Fibroblast of lung (primary cell): ENCODE results near the gene GSK3A. TPM values are rescaled to one million over a fixed set of nuclear protein-coding genes. Genes with fewer than 3 reads are reported as not detected.

Experiments
- DNase-seq, 2 donors: peaks; one replicate each; pipeline versions ENCODE4 v3.0.0 to v3.0.0-alpha.2; 2010; ENCODE audit warnings: low read depth in 2 of 2
- H2AFZ ChIP-seq: 2 replicates; pipeline ENCODE4 v1.5.1; 2012; ENCODE audit warnings: low read length, control low read depth, inconsistent platforms
- H3K27ac ChIP-seq: 2 replicates; pipeline ENCODE4 v1.5.1; 2011; ENCODE audit warnings: low read length, control low read depth; ENCODE audit not compliant: insufficient read depth
- H3K27me3 ChIP-seq: 2 replicates; pipeline ENCODE4 v1.5.1; 2011; ENCODE audit warnings: mild to moderate bottlenecking, low read length; ENCODE audit not compliant: control insufficient read depth, insufficient read depth
- H3K36me3 ChIP-seq: 2 replicates; pipeline ENCODE4 v1.5.1; 2011; ENCODE audit warnings: low read length; ENCODE audit not compliant: control insufficient read depth, insufficient read depth
- H3K4me1 ChIP-seq: 2 replicates; pipeline ENCODE4 v1.5.1; 2011; ENCODE audit warnings: low read length; ENCODE audit not compliant: control insufficient read depth, insufficient read depth; ENCODE audit errors: extremely low read depth
- H3K4me2 ChIP-seq: 2 replicates; pipeline ENCODE4 v1.5.1; 2011; ENCODE audit warnings: low read length, control low read depth; ENCODE audit not compliant: insufficient read depth; ENCODE audit errors: extremely low read depth
- H3K4me3 ChIP-seq, 4 experiments: fragments of 200-600 bp in 1 of 4; sonication (generic) in 1 of 4; replicated peaks in 1 of 4; 2 replicates each; pipeline ENCODE4 v1.5.1; 2011 to 2016; ENCODE audit warnings: low read length in 4 of 4, low read depth in 3 of 4, mild to moderate bottlenecking in 3 of 4, control low read depth in 2 of 4, inconsistent platforms in 1 of 4, mixed read lengths in 1 of 4; ENCODE audit not compliant: insufficient read depth in 1 of 4; ENCODE audit errors: control extremely low read depth in 1 of 4
- H3K79me2 ChIP-seq: 2 replicates; pipeline ENCODE4 v1.5.1; 2012; ENCODE audit warnings: mild to moderate bottlenecking, low read length, inconsistent platforms; ENCODE audit not compliant: control insufficient read depth, insufficient read depth
- H3K9ac ChIP-seq: 2 replicates; pipeline ENCODE4 v1.5.1; 2011; ENCODE audit warnings: mild to moderate bottlenecking, low read length, control low read depth; ENCODE audit not compliant: insufficient read depth
- H3K9me3 ChIP-seq: 2 replicates; pipeline ENCODE4 v1.5.1; 2012; ENCODE audit warnings: low read depth, low read length; ENCODE audit not compliant: control insufficient read depth, insufficient read depth
- H4K20me1 ChIP-seq: 2 replicates; pipeline ENCODE4 v1.5.1; 2011; ENCODE audit warnings: low read length; ENCODE audit not compliant: control insufficient read depth, insufficient read depth; ENCODE audit errors: extremely low read depth
- CTCF ChIP-seq, 2 donors: IDR thresholded peaks in 1 of 2; conservative IDR thresholded peaks in 1 of 2; 1 replicate in 1 of 2; 2 replicates in 1 of 2; pipeline ENCODE4 v1.5.1; 2011 to 2012; ENCODE audit warnings: low read length in 2 of 2, control low read depth in 1 of 2, inconsistent platforms in 1 of 2, low read depth in 1 of 2, mild to moderate bottlenecking in 1 of 2
- EZH2 ChIP-seq: IDR thresholded peaks from 2 replicates; pipeline ENCODE4 v1.5.1; 2012; ENCODE audit warnings: low read length, control low read depth, mild to moderate bottlenecking; ENCODE audit errors: missing control alignments
- polyA plus RNA-seq, 2 donors: library from polyadenylated mRNA; depleted of rRNA in 1 of 2; stranded (reverse) in 1 of 2; unstranded in 1 of 2; fragments of >200 nt; gene quantifications; 2 replicates each; pipeline ENCODE4 v1.2.1, GENCODE V29; 2011 to 2012; ENCODE audit warnings: missing spikeins in 1 of 2
- total RNA-seq: library from RNA; depleted of rRNA; stranded (reverse); fragments of >200 nt; gene quantifications from 2 replicates; pipeline ENCODE4 v1.2.1, GENCODE V29; 2014

The GSK3A gene
- total and polyA plus RNA-seq, 2 donors (not counting 1 experiment from before 2014, with no cell fraction given), result 11.6 to 21.7 TPM

- Histone ChIP-seq H3K27ac (no peak overlapping the region), H3K36me3 (peaks cover 20% of the 10 kb centered on the region), H4K20me1 (no peaks in the 10 kb centered on the region), H3K4me2 (no peak overlapping the region), H3K9me3 (no peaks in the 10 kb centered on the region), H3K4me3 (no peak overlapping the region), H2AFZ (no peak overlapping the region), H3K4me1 (peaks cover 5% of the 10 kb centered on the region), H3K9ac (no peak overlapping the region), H3K79me2 (peaks cover 2% of the 10 kb centered on the region), H3K27me3 (no peaks in the 10 kb centered on the region)
- no peak for DNase-seq
- no peak for TF ChIP-seq EZH2
- no peak for TF ChIP-seq CTCF (conservative IDR thresholded peaks at IDR 0.05 in 1 of 2, IDR thresholded peaks at IDR 0.05 in 1 of 2; ENCODE audit: low read depth in 1 of 2, low read length in 2 of 2)
Measured at GRCh38 chr19:42201489-42202289, 40.7 kb downstream of the GSK3A start.

GRCh38 chr19:42200116-42200715 is 42.2 kb downstream of the GSK3A start:
- Histone ChIP-seq H3K79me2 (no peaks in the 10 kb centered on the region), H4K20me1 (no peaks in the 10 kb centered on the region), H3K9me3 (no peaks in the 10 kb centered on the region), H3K4me3 (no peak overlapping the region), H3K9ac (no peak overlapping the region), H3K27me3 (no peaks in the 10 kb centered on the region), H3K27ac (no peak overlapping the region), H3K36me3 (peaks cover 18% of the 10 kb centered on the region), H3K4me1 (no peaks in the 10 kb centered on the region), H3K4me2 (no peak overlapping the region), H2AFZ (no peak overlapping the region)
- TF ChIP-seq CTCF (conservative IDR thresholded peaks at IDR 0.05 in 1 of 2, IDR thresholded peaks at IDR 0.05 in 1 of 2; ENCODE audit: low read depth in 1 of 2, low read length in 2 of 2), result no peak
- TF ChIP-seq EZH2, result no peak
- no peak for DNase-seq

- H3K9ac ChIP-seq, result no peak overlapping the region
- no peak for DNase-seq
- TF ChIP-seq EZH2 (no peak), CTCF (conservative IDR thresholded peaks at IDR 0.05 in 1 of 2, IDR thresholded peaks at IDR 0.05 in 1 of 2; ENCODE audit: low read depth in 1 of 2, low read length in 2 of 2) (no peak)
Measured at GRCh38 chr19:42199440-42200115, 42.8 kb downstream of the GSK3A start.

More at GRCh38 chr19:42199440-42200115, 42.8 kb downstream of the GSK3A start:
- no peaks in the 10 kb centered on the region for H3K27me3 ChIP-seq
- no peak overlapping the region for H3K4me2 ChIP-seq
- H3K36me3 ChIP-seq, result peaks cover 18% of the 10 kb centered on the region
- no peak overlapping the region for H3K27ac ChIP-seq
- H3K79me2 ChIP-seq, result no peaks in the 10 kb centered on the region
- H3K4me1 ChIP-seq, result no peaks in the 10 kb centered on the region
- H4K20me1 ChIP-seq, result no peaks in the 10 kb centered on the region
- no peak overlapping the region for H3K4me3 ChIP-seq
- no peak overlapping the region for H2AFZ ChIP-seq
- H3K9me3 ChIP-seq, result no peaks in the 10 kb centered on the region
